Ovary (tissue), 3 donors: ENCODE results near the gene CHN2.

ENCODE experiments used
- POLR2A ChIP-seq: fragments of 450-650 bp; IDR thresholded peaks from one replicate; pipeline ENCODE4 v1.6.1; 2017; ENCODE audit warnings: antibody characterized with exemption, mild to moderate bottlenecking, moderate library complexity
- TF ChIP-seq, protein P1 (sequence below), 3 donors: fragments of 450-650 bp in 2 of 3; fragments of 200-600 bp in 1 of 3; IDR thresholded peaks; one replicate each; pipeline versions ENCODE4 v1.5.1 to v1.8.0; 2016 to 2022; ENCODE audit warnings: antibody characterized with exemption in 3 of 3, mild to moderate bottlenecking in 1 of 3
- donor health status: DM: no; HTN: no; CAD: no.

DNA sequence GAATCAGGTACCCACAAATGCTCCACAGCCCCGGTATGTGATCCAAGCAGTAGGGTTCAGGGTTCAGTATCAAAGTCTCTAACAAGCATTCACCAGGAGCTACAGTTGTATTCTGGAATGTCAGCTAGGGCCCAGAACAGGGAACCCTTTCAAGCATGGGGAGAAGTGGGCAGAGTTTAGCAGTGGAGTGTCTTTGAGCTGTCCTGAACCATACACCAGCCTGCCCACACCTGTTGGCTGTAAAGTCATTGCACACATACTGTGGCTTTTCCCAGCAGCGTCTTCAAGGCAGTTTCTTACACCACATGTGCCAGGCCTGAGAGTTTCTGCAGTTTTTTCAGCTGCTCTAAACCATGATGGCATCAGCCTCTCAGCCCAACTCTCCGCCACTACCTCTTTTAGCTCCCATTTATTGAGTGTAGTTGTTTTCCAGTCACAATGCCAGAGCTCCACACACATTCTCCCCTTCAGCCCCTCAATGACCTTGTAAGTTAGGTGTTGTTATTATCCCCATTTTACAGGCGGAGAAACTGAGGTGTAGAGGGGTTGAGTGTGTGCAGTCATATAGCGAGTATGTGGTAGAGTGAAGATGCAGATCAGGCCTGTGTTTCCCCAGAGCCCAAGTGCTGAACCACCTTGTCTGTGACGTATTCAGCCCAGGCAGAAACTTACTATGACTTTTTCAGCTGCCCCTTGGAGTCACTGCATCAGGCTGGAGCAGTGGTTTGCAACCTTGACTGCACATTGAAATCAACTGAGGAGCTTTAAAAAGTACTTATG is 83.1 kb downstream of the CHN2 start:
- TF ChIP-seq, protein P1, sequence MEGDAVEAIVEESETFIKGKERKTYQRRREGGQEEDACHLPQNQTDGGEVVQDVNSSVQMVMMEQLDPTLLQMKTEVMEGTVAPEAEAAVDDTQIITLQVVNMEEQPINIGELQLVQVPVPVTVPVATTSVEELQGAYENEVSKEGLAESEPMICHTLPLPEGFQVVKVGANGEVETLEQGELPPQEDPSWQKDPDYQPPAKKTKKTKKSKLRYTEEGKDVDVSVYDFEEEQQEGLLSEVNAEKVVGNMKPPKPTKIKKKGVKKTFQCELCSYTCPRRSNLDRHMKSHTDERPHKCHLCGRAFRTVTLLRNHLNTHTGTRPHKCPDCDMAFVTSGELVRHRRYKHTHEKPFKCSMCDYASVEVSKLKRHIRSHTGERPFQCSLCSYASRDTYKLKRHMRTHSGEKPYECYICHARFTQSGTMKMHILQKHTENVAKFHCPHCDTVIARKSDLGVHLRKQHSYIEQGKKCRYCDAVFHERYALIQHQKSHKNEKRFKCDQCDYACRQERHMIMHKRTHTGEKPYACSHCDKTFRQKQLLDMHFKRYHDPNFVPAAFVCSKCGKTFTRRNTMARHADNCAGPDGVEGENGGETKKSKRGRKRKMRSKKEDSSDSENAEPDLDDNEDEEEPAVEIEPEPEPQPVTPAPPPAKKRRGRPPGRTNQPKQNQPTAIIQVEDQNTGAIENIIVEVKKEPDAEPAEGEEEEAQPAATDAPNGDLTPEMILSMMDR (IDR thresholded peaks at IDR 0.05) = no peak
- TF ChIP-seq POLR2A = no peak
